HG02623 (cell line): Measurements from ENCODE around the gene CPM.
A peak's percentile ranks its signal among the peaks of the same experiment; 100 is the strongest.
"Not testable (repeated sequence)": the region's sequence is repeated elsewhere in the genome, so short reads cannot be mapped to it uniquely, and the experiment has no call there.

ENCODE experiments used
- ATAC-seq: cut with Tn5 transposase; IDR thresholded peaks from one replicate; pipeline ENCODE4 v1.9.1; 2021; ENCODE audit warnings: moderate library complexity; ENCODE audit not compliant: unreplicated experiment

Gene CPM

DNA sequence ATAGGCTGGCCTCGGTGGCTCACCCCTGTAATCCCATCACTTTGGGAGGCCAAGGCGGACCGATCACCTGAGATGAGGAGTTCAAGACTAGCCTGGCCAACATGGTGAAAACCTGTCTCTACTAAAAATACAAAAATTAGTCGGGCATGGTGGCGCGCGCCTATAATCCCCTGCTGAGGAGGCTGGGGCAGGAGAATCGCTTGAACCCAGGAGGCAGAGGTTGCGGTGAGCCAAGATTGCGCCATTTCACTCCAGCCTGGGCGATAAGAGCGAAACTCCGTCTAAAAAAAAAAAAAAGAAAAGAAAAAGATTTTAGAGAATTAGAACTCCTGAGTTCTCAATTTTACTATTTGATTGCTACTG, 123.0 kb downstream of the CPM start:
- ATAC-seq, result not testable (repeated sequence)

DNA sequence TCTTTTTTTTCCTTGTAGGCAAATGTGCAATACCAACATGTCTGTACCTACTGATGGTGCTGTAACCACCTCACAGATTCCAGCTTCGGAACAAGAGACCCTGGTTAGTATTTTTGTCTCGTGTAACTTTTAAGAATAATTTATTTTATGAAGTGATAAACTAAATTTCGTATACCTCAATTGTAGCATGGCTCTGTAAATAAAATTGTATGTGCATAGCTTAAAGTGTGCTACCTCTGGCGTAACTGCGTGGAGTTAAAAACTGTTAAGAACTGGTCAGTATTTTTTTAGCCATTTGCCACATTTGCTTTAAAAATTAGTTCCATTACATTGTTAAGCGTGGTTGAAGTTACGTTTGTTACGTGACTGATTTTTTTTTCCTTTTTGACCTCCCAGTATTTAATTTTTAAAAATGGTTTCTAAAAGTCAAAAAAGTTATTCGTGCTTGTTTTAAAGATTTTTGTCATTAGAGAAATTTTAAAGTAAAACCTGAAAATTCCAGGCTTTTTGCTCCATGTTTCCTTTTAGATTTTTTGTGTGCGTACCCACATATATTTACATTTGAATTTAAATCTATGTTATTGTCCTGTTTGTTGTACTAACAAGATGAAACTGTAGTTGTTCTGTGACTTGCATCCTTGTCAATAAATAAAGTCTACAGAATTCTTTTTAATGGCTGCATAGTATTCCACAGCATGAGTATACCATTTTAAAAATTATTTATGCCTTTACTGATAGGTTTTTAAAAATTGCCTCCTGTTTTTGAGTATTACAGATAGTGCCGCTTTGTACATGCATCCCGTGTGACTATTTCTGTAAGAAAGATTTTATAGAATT, 123.6 kb downstream of the CPM start:
- ATAC-seq, result no peak

DNA sequence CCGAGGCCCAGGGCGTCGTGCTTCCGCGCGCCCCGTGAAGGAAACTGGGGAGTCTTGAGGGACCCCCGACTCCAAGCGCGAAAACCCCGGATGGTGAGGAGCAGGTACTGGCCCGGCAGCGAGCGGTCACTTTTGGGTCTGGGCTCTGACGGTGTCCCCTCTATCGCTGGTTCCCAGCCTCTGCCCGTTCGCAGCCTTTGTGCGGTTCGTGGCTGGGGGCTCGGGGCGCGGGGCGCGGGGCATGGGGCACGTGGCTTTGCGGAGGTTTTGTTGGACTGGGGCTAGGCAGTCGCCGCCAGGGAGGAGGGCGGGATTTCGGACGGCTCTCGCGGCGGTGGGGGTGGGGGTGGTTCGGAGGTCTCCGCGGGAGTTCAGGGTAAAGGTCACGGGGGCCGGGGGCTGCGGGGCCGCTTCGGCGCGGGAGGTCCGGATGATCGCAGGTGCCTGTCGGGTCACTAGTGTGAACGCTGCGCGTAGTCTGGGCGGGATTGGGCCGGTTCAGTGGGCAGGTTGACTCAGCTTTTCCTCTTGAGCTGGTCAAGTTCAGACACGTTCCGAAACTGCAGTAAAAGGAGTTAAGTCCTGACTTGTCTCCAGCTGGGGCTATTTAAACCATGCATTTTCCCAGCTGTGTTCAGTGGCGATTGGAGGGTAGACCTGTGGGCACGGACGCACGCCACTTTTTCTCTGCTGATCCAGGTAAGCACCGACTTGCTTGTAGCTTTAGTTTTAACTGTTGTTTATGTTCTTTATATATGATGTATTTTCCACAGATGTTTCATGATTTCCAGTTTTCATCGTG, 124.4 kb downstream of the CPM start:
- ATAC-seq, result peak; percentile 48

DNA sequence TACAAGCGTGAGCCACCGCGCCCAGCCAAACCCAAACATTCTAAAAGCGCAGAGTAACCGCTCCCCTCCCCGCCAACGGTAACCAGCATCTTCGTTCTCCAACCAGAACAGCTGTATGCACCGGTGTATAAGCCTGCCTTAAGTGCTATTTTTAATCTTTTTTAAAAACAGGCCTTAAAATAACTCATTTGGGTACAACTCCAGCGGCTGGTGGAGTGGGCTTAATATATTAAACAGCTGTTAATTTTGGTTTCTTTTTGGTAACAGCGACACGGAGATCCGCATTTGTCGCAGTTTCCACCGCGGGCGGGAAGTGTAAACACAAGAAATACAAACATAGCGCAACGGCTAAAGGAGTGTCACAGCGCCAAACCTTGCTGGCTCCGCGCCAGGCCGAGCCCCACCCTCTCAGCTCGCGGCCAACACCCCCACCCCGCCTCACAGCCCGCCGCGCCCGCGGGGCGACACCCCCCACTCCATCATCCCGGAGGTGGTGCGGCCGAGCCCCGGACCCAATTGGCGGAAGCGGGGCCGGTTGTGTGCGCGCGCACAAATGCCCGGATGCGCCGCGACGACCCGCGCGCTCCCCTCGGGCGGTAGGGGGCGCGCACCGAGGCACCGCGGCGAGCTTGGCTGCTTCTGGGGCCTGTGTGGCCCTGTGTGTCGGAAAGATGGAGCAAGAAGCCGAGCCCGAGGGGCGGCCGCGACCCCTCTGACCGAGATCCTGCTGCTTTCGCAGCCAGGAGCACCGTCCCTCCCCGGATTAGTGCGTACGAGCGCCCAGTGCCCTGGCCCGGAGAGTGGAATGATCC, 125.2 kb downstream of the CPM start, which contains the start of gene MDM2:
Gene MDM2 (plus strand): TSS at position 602 of the 812 bp plus-strand sequence. CDS start 301 bp downstream, outside the sequence.
- peak; percentile 67 for ATAC-seq

DNA sequence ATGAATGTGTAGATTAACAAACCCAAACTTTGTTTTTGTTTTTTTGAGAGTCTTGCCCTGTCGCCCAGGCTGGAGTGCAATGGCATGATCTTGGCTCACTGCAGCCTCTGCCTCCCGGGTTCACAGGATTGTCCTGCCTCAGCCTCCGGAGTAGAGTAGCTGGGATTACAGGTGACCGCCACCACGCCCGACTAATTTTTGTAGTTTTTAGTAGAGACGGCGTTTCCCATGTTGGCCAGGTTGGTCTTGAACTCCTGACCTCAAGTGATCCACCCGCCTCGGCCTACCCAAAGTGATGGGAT, 125.7 kb downstream of the CPM start:
- not testable (repeated sequence) for ATAC-seq

DNA sequence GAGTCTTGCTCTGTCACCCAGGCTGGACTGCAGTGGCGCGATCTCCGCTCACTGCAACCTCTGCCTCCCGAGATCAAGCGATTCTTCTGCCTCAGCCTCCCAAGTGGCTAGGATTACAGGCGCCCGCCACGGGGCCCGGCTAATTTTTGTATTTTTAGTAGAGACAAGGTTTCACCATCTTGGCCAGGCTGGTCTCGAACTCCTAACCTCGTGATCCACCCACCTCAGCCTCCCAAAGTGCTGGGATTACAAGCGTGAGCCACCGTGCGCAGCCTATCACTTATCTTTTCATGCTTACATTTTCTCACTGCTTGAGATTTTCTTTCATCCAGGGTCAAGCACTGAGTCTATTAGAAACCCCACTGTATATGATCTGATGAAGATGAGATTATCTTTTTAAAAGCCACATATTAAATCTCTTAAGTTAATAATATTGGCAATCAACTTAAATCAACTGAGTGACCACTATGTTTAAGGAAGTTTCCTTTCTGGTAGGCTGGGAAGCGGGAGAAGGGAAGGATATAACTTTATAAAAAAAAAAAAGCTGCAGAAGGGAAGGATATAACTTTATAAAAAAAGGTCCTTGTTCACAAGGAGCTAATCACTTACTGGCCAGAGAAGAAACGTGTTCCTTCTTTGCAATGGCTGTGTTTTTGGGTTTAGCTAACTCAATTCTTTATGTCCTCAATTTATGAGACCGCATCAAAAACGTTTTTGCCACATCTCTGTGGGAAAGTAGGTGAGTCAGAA, 126.3 kb downstream of the CPM start:
- no peak for ATAC-seq

DNA sequence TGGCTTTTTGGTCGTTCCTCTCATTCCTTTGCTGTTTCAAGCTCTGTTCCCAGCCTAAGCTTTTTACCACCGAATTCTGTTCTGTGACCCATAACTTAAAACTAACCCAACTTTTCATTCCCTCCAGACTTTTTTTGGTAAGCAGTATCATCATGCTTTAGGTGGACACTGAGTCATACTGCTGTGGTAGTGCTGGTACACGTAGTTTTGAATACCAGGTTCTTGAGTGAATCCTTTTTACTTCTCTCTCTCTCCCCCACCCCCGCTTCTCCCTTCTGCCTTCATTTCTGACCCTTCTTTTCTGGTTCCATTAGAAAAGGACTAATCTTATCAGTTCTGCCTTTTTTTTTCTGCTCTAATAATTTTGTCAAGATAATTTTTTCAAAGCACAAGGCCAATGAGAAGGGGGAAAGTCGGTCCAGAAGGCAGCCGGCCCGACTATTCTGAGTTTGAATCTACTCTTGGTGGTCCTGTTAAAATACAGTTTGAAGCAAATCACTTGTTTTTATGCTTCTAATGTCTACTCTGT, 127.3 kb downstream of the CPM start:
- ATAC-seq, result no peak

DNA sequence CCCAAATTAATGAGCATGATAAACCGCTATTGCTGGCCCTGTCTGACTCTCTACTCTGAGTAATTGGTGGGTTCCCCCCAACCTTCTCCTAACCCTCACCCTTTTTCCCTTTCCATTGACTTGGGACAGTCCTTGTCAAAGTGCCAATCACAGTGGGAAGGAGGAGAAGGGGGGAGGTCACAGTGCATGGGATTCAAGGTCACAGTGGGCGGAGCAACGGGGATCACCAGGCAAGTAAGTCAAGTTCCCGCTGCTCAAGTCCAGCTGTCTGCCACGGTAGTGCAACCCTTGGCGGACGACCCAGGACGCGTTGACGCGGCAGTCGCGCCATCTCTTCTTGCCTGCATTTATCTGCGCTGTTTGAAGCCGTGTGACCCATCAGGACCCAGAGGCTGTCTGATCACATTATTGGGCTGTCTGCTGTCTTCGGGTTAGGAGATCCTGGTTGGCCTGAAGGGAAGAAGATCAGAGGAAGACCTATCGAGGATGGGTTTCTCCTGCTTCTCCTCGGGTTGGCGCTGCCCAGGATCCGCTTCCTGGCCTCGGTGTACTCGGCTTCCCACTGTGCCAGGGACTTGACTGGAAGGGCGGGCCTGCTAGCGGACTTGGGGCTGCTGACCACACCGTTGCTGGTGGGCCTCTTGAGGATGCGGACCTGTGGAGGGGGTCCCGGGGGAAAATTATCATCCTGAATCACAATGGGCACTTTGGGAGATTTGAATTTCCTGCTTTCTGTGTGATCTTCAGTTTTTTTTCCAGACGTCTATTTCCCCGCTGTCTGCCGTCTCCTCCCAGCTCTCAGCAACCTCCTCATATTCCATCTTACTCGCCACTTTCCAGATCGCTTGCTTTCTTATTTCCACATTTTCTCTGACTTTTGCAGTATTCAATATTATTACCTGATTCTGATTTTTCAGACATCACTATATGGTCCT, 128.0 kb downstream of the CPM start:
- no peak for ATAC-seq

DNA sequence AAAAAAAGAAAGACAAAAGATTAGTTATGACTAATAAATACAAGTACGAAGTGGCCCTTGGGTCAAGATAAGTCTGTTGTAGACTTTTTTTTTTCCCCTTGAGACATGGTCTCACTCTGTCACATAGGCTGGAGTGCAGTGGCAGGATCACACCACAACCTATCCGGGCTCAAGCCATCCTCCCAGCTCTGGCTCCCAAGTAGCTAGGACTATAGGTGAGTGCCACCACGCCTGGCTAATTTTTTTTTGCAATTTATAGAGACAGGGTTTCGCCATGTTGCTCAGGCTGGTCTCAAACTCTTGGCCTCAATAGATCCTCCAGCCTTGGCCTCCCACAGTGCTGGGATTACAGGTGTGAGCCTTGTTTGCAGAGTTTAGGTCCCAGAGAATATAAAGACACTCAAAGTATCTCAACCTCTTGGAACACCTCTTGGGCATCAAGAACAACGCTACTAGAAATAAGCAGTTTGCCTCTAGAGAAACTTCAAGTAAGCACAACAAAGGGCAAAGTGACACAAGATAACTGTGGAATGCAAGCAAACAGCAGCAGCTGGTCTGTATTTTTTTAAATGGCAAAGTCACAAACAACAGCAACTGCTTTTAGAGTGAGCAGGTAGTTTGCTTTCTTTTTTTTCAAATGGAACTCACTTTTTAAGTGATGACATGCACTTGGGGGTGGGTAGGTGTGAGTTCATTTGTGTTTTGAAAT, 128.9 kb downstream of the CPM start:
- no peak for ATAC-seq

DNA sequence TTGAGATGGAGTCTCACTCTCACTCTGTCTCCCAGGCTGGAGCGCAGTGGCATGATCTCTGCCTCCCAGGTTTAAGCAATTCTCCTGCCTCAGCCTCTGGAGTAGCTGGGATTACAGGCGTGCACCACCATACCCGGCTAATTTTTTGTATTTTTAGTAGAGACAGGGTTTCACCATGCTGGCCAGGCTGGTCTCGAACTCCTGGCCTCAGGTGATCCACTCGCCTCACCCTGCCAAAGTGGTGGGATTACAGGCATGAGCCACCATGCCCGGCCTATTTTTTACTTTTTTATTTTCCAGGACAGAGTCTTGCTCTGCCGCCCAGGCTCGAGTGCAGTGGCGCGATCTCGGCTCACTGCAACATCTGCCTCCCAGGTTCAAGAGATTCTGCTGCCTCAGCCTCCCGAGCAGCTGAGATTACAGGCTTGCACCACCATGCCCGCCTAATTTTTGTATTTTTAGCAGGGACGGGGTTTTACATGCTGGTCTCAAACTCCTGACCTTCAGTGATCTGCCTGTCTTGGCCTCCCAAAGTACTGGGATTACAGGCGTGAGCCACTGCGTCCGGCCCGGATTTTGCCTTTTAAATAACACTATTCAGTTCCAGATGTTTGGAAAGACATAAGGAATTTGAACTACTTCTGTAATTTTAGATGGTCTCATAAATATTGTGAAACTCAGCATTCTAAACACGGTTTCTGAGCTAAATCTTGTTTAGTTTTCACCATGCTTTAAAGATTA, 129.9 kb downstream of the CPM start:
- not testable (repeated sequence) for ATAC-seq

DNA sequence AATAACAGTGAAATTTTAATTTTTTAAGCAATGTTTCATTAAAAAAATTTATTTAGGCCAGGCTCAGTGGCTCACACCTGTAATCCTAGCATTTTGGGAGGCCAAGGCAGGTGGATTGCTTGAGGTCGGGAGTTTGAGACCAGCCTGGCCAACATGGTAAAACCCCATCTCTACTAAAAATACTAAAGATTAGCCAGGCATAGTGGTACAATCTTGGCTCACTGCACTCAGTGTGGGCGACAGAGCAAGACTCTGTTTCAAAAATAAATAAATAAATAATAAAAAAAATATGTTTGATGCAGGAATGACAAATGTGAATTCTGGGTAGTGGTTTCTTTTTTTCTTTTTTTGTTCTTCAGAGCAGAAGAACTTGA, 130.6 kb downstream of the CPM start:
- not testable (repeated sequence) for ATAC-seq
